HepG2 (cell line): ENCODE results near the gene GAS2. TPM values are rescaled to one million over a fixed set of nuclear protein-coding genes. Genes with fewer than 3 reads are reported as not detected.

Source experiments
- ATAC-seq: fragments of 200-7000 bp; cut with Tn5 transposase; 3 replicates; pipeline ENCODE4 v1.9.1; 2020; ENCODE audit warnings: mild to moderate bottlenecking, moderate library complexity
- BruUV-seq: library from RNA; stranded (reverse); fragments of 400-500 nt; replicated peaks from 2 replicates; lab custom pipeline; 2021; lab: Mats Ljungman, UMichigan
- CTCF ChIA-PET: fragments of 300-600 bp; formaldehyde crosslinking; extraction: SDS; loops from one replicate; lab custom pipeline; 2021; ENCODE audit warnings: low total read pairs, inconsistent platforms, low intra/inter-chr PET ratio; lab: Yijun Ruan, JAX
- POLR2A ChIA-PET: fragments of 350-600 bp; sonication (Branson Sonifier 250); formaldehyde crosslinking; loops from one replicate; lab custom pipeline; 2020; ENCODE audit warnings: antibody characterized with exemption, inconsistent platforms; lab: Yijun Ruan, JAX
- DNase-seq: peaks from one replicate; pipeline ENCODE4 v3.0.0-alpha.2; 2015; ENCODE audit warnings: low spot score
- FAIRE-seq: peaks from 3 replicates; lab custom pipeline; 2011; peaks lifted over from hg19 to GRCh38; lab: Jason Lieb, UNC
- H2AFZ ChIP-seq: one replicate; pipeline ENCODE4 v1.6.1; 2011; ENCODE audit warnings: low read length, inconsistent platforms
- H3K27ac ChIP-seq: fragments of 300-600 bp; 3 replicates; pipeline ENCODE4 v1.8.0; 2011; ENCODE audit warnings: mixed run types, mild to moderate bottlenecking, mixed read lengths, low read length, inconsistent platforms; ENCODE audit not compliant: insufficient read depth; ENCODE audit errors: extremely low read length
- H3K27me3 ChIP-seq, 2 experiments: fragments of 200-600 bp in 1 of 2; 2 replicates in 1 of 2; 3 replicates in 1 of 2; pipeline versions ENCODE4 v1.6.0 to v1.8.0; 2011; ENCODE audit warnings: low read length in 2 of 2, mild to moderate bottlenecking in 2 of 2, moderate library complexity in 2 of 2, inconsistent platforms in 1 of 2; ENCODE audit not compliant: insufficient read depth in 2 of 2, control insufficient read depth in 1 of 2
- H3K36me3 ChIP-seq, 2 experiments: fragments of 200-600 bp in 1 of 2; replicated peaks in 1 of 2; 2 replicates in 1 of 2; 3 replicates in 1 of 2; pipeline versions ENCODE4 v1.5.1 to v1.8.0; 2011; ENCODE audit warnings: low read length in 2 of 2, inconsistent platforms in 1 of 2; ENCODE audit not compliant: insufficient read depth in 2 of 2, control insufficient read depth in 1 of 2
- H3K4me1 ChIP-seq: 2 replicates; pipeline ENCODE4 v1.5.1; 2012; ENCODE audit warnings: low read length, inconsistent platforms; ENCODE audit not compliant: insufficient read depth
- H3K4me2 ChIP-seq: 2 replicates; pipeline ENCODE4 v1.6.0; 2011; ENCODE audit warnings: low read depth, low read length, inconsistent platforms
- H3K4me3 ChIP-seq, 3 experiments: fragments of 200-600 bp in 1 of 3; sonication (generic), shearing (Covaris generic) in 1 of 3; replicated peaks in 1 of 3; 2 replicates each; pipeline ENCODE4 v1.5.1; 2011 to 2016; ENCODE audit warnings: low read length in 3 of 3, inconsistent platforms in 2 of 3, low read depth in 2 of 3, mild to moderate bottlenecking in 2 of 3, control low read depth in 1 of 3, mixed read lengths in 1 of 3; ENCODE audit not compliant: insufficient read depth in 1 of 3
- H3K79me2 ChIP-seq: one replicate; pipeline ENCODE4 v1.6.1; 2011; ENCODE audit warnings: low read length, inconsistent platforms; ENCODE audit not compliant: insufficient read depth
- H3K9ac ChIP-seq: 2 replicates; pipeline ENCODE4 v1.6.0; 2011; ENCODE audit warnings: mild to moderate bottlenecking, low read depth, low read length, inconsistent platforms; ENCODE audit not compliant: insufficient read depth
- H3K9me3 ChIP-seq: 2 replicates; pipeline ENCODE4 v1.5.1; 2012; ENCODE audit warnings: mild to moderate bottlenecking, low read length
- H4K20me1 ChIP-seq: 2 replicates; pipeline ENCODE4 v1.6.0; 2011; ENCODE audit warnings: inconsistent platforms, mild to moderate bottlenecking, low read length, moderate library complexity; ENCODE audit not compliant: insufficient read depth
- BRD4 ChIP-seq: sonication (generic); formaldehyde crosslinking; IDR thresholded peaks from 2 replicates; pipeline ENCODE4 v1.4.0; 2020; ENCODE audit warnings: missing genetic modification reagents
- CBFB ChIP-seq: sonication (generic); formaldehyde crosslinking; IDR thresholded peaks from 2 replicates; pipeline ENCODE4 v1.4.0; 2020; ENCODE audit warnings: missing genetic modification reagents
- KLF11 ChIP-seq: IDR thresholded peaks from 2 replicates; pipeline ENCODE4 v1.6.1; 2016; ENCODE audit warnings: missing compliant biosample characterization
- MAFF ChIP-seq: IDR thresholded peaks from 2 replicates; pipeline ENCODE4 v1.6.1; 2011; ENCODE audit warnings: low read depth, low read length, improper control_type of control experiment
- NFE2L1 ChIP-seq: sonication (generic); formaldehyde crosslinking; IDR thresholded peaks from 2 replicates; pipeline ENCODE4 v1.4.0; 2020; ENCODE audit warnings: missing genetic modification reagents, mild to moderate bottlenecking, borderline replicate concordance
- NFIB ChIP-seq: sonication (generic); formaldehyde crosslinking; IDR thresholded peaks from 2 replicates; pipeline ENCODE4 v1.9.0; 2021; ENCODE audit warnings: missing genetic modification reagents, mild to moderate bottlenecking, borderline replicate concordance
- YEATS4 ChIP-seq: sonication (generic); formaldehyde crosslinking; IDR thresholded peaks from 2 replicates; pipeline ENCODE4 v1.4.0; 2020; ENCODE audit warnings: missing genetic modification reagents, borderline replicate concordance
- ZBTB38 ChIP-seq: sonication (generic); formaldehyde crosslinking; IDR thresholded peaks from 2 replicates; pipeline ENCODE4 v1.5.1; 2020; ENCODE audit warnings: mild to moderate bottlenecking, missing genetic modification reagents
- ZNF205 ChIP-seq: IDR thresholded peaks from 2 replicates; pipeline ENCODE4 v1.6.1; 2018; ENCODE audit warnings: missing biosample characterization, missing genetic modification reagents
- ZNF510 ChIP-seq: sonication (generic); formaldehyde crosslinking; IDR thresholded peaks from 2 replicates; pipeline ENCODE4 v1.4.0; 2020; ENCODE audit warnings: low read depth, mild to moderate bottlenecking, missing genetic modification reagents
- ZNF513 ChIP-seq: sonication (generic); formaldehyde crosslinking; conservative IDR thresholded peaks from 2 replicates; pipeline ENCODE4 v1.5.0; 2020; ENCODE audit warnings: missing genetic modification reagents
- ZNF740 ChIP-seq: sonication (generic); formaldehyde crosslinking; IDR thresholded peaks from 2 replicates; pipeline ENCODE4 v1.4.0; 2020; ENCODE audit warnings: missing genetic modification reagents
- ZNF800 ChIP-seq: sonication (generic); formaldehyde crosslinking; IDR thresholded peaks from 2 replicates; pipeline ENCODE4 v1.4.0; 2020; ENCODE audit warnings: missing genetic modification reagents
- WGBS: methylation state at CpG from one replicate; pipeline ENCODE4 v1.1.6; 2017; ENCODE audit warnings: low lambda C conversion rate; 5-methylcytosine and 5-hydroxymethylcytosine counted together
- in situ Hi-C: cut with HindIII; loops from 2 replicates; pipeline ENCODE4 v1.10.0; 2017; ENCODE audit warnings: low pct_unique_long_range_greater_than_20kb; ENCODE audit not compliant: extremely low pct_ligation_motif_present
- intact Hi-C: fragments of 100-400 bp; cut with micrococcal nuclease; formaldehyde crosslinking; loops from one replicate; pipeline ENCODE4 v1.10.0; 2022; ENCODE audit not compliant: unreplicated experiment
- polyA plus RNA-seq, 8 experiments: library from polyadenylated mRNA; depleted of rRNA in 3 of 8; stranded (reverse) in 7 of 8; unstranded in 1 of 8; fragments of >200 nt; fragmentation: Illumina TruSeq in 4 of 8; extraction: Trizol in 4 of 8; gene quantifications; 2 replicates each; pipeline versions ENCODE4 v1.2.1 to v1.2.3, GENCODE V29; 2011 to 2016; ENCODE audit warnings: low read depth in 4 of 8, missing spikeins in 1 of 8, mixed read lengths in 1 of 8; ENCODE audit not compliant: insufficient read depth in 1 of 8
- total RNA-seq, 5 experiments: library from RNA; depleted of rRNA; stranded (reverse); fragments of >200 nt; fragmentation: Illumina TruSeq; extraction: Trizol; gene quantifications; 2 replicates each; pipeline ENCODE4 v1.2.3, GENCODE V29; 2016; ENCODE audit warnings: low read depth in 1 of 5

Gene GAS2
- total and polyA plus RNA-seq, 2 of the 13 experiments (the other 11 are each of a cell fraction or from before 2014, with no cell fraction given), result 26.0 to 85.1 TPM

GRCh38 chr11:22795914-22796313 is 129.5 kb downstream of the GAS2 start:
- no peak for TF ChIP-seq MAFF
- POLR2A ChIA-PET, result no interaction called here
- no TSS peak for BruUV-seq
- Histone ChIP-seq H2AFZ (no peak overlapping the region), H4K20me1 (no peaks in the 10 kb centered on the region), H3K79me2 (no peaks in the 10 kb centered on the region), H3K4me2 (no peak overlapping the region), H3K36me3 (peaks cover 0 to 1% of the 10 kb centered on the region in 2 experiments; a peak in 1 of 5 replicates), H3K4me3 (no peak overlapping the region), H3K9ac (no peak overlapping the region), H3K27me3 (no peaks in the 10 kb centered on the region), H3K27ac (no peak overlapping the region), H3K4me1 (peaks cover 24% of the 10 kb centered on the region), H3K9me3 (no peaks in the 10 kb centered on the region)
- CTCF ChIA-PET, result no interaction called here
- no peak for DNase-seq
- ATAC-seq, result no peak
- intact Hi-C loops (no loop called here), in situ Hi-C loops (loop anchor here (10.0 kb wide), 1 partner anchor 461 kb away; the partner anchor contains the start of gene SLC17A6)
- no peak for FAIRE-seq
- 100% methylated on average over 1 of the region's 1 CpG for WGBS

GRCh38 chr11:22797047-22797446 is 130.6 kb downstream of the GAS2 start:
- DNase-seq (no peak), FAIRE-seq (no peak), ATAC-seq (no peak)
- ChIA-PET POLR2A (no interaction called here), CTCF (no interaction called here)
- intact Hi-C loops, result no loop called here
- Histone ChIP-seq H3K27me3 (no peaks in the 10 kb centered on the region), H3K4me1 (peaks cover 15% of the 10 kb centered on the region), H4K20me1 (no peaks in the 10 kb centered on the region), H2AFZ (no peak overlapping the region), H3K36me3 (peaks cover 0 to 1% of the 10 kb centered on the region in 2 experiments; a peak in 1 of 5 replicates), H3K4me3 (no peak overlapping the region), H3K79me2 (no peaks in the 10 kb centered on the region), H3K27ac (no peak overlapping the region), H3K4me2 (no peak overlapping the region), H3K9ac (no peak overlapping the region), H3K9me3 (no peaks in the 10 kb centered on the region)
- no TSS peak for BruUV-seq
- in situ Hi-C loops, result loop anchor here (10.0 kb wide), 1 partner anchor 462 kb away; the partner anchor contains the start of gene SLC17A6
- WGBS, result 98% methylated on average over 3 of the region's 3 CpGs
- TF ChIP-seq KLF11 (CRISPR knock-in tag) (no peak), BRD4 (no peak), CBFB (CRISPR knock-in tag) (no peak), NFE2L1 (no peak), NFIB (CRISPR knock-in tag) (no peak), ZNF740 (CRISPR knock-in tag) (no peak), ZBTB38 (CRISPR knock-in tag) (no peak), ZNF205 (no peak), YEATS4 (no peak), ZNF510 (CRISPR knock-in tag) (no peak), ZNF513 (CRISPR knock-in tag) (no peak), ZNF800 (no peak)
